ENCODE results near the gene KRTAP19-5.

Gene KRTAP19-5

DNA sequence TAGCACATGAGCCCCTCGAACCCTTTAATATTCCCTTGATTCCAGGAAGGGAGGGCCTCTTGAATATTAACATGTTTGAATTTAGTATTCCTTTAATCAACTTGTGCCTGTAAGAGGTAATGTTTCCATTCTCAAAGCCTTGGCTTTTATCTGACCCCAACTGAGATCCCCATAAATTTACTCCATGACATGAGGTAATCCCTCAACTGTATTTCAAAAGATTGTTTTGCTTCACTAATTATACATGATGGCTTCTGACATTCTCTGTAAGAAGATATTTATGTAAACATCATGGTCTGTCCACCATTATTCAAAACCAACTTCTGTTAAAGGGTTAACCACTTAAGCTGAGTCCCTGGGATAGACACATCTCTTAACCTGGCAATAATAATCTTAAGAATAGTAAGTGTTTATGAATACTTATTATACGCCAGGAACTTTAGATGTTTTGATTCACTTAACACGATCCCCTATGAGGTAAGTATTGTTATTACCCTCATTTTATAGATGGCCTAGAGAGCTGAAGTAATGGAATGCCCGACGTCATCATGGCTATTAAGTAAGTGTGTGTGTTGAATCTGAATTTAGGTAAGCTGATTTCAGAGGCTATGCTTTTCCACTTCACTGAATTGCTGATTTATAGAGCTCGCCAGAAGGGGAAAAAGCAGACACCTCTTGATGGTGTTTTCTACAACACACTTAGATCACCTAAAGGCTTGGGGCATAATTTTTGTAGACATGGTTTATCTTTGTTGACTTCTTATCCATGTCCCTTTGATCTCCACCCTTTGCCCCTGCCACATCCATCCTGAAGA, 32.8 kb downstream of the KRTAP19-5 start:
- Histone ChIP-seq H3K27me3 (ENCODE audit: insufficient read depth, low read length) (no peaks in the 10 kb centered on the region), H3K79me2 (ENCODE audit: insufficient read depth, low read length) (no peaks in the 10 kb centered on the region), H3K9me2 (ENCODE audit: low read depth, low read length) (no peaks in the 10 kb centered on the region), H3K36me3 (ENCODE audit: insufficient read depth, low read length) (no peaks in the 10 kb centered on the region), H3F3A (ENCODE audit: insufficient read depth, low read length) (no peaks in the 10 kb centered on the region), H3K4me3 (ENCODE audit: low read depth, low read length, poor library complexity, severe bottlenecking) (no peak overlapping the region), H2AFZ (ENCODE audit: low read length) (no peak overlapping the region), H4K20me1 (ENCODE audit: insufficient read depth, low read length) (no peaks in the 10 kb centered on the region), H3K4me1 (ENCODE audit: insufficient read depth, low read length, severe bottlenecking) (no peaks in the 10 kb centered on the region), H3K9ac (ENCODE audit: low read length) (no peak overlapping the region), H3K4me2 (ENCODE audit: low read length) (no peak overlapping the region), H3K9me3 (ENCODE audit: low read length) (no peaks in the 10 kb centered on the region), H3K27ac (ENCODE audit: low read depth, low read length, poor library complexity, severe bottlenecking) (no peak overlapping the region)
- no peak for TF ChIP-seq EZH2 (IDR thresholded peaks at IDR 0.05; ENCODE audit: borderline replicate concordance, low read length)
- TF ChIP-seq, protein P1, sequence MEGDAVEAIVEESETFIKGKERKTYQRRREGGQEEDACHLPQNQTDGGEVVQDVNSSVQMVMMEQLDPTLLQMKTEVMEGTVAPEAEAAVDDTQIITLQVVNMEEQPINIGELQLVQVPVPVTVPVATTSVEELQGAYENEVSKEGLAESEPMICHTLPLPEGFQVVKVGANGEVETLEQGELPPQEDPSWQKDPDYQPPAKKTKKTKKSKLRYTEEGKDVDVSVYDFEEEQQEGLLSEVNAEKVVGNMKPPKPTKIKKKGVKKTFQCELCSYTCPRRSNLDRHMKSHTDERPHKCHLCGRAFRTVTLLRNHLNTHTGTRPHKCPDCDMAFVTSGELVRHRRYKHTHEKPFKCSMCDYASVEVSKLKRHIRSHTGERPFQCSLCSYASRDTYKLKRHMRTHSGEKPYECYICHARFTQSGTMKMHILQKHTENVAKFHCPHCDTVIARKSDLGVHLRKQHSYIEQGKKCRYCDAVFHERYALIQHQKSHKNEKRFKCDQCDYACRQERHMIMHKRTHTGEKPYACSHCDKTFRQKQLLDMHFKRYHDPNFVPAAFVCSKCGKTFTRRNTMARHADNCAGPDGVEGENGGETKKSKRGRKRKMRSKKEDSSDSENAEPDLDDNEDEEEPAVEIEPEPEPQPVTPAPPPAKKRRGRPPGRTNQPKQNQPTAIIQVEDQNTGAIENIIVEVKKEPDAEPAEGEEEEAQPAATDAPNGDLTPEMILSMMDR (IDR thresholded peaks at IDR 0.05; ENCODE audit: low read length) = no peak

DNA sequence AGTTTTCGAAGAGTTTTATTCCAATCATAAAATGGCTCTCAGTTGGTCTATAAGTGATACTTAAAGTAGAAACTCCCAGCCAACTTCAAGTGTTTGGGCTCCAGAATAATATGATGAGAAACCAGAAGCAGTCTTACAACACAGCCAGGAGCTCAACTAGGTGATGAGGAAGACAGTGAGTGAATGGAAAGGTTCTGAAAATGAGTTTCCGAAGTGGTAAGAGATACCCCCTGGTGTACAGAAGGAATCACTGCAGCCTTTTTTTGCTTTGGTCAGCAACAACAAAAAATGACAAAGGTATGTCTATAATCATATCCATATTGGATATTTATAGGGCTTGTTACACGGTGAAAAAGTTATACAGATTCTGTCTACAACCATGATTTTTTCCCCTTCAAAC, 38.2 kb downstream of the KRTAP19-5 start:
- no peak for TF ChIP-seq EZH2 (IDR thresholded peaks at IDR 0.05; ENCODE audit: borderline replicate concordance, low read length)
- TF ChIP-seq, protein P1 (IDR thresholded peaks at IDR 0.05; ENCODE audit: low read length) = peak; percentile 75
- Histone ChIP-seq H3K36me3 (ENCODE audit: insufficient read depth, low read length) (no peaks in the 10 kb centered on the region), H4K20me1 (ENCODE audit: insufficient read depth, low read length) (no peaks in the 10 kb centered on the region), H3K4me2 (ENCODE audit: low read length) (no peak overlapping the region), H3K9me2 (ENCODE audit: low read depth, low read length) (no peaks in the 10 kb centered on the region), H3K79me2 (ENCODE audit: insufficient read depth, low read length) (no peaks in the 10 kb centered on the region), H3K4me1 (ENCODE audit: insufficient read depth, low read length, severe bottlenecking) (no peaks in the 10 kb centered on the region), H3K27me3 (ENCODE audit: insufficient read depth, low read length) (no peaks in the 10 kb centered on the region), H2AFZ (ENCODE audit: low read length) (no peak overlapping the region), H3K4me3 (ENCODE audit: low read depth, low read length, poor library complexity, severe bottlenecking) (no peak overlapping the region), H3F3A (ENCODE audit: insufficient read depth, low read length) (no peaks in the 10 kb centered on the region), H3K9me3 (ENCODE audit: low read length) (no peaks in the 10 kb centered on the region), H3K27ac (ENCODE audit: low read depth, low read length, poor library complexity, severe bottlenecking) (no peak overlapping the region), H3K9ac (ENCODE audit: low read length) (no peak overlapping the region)

Data from OCI-LY1 (cell line).